Thoracic aorta (tissue), 2 donors: ENCODE measurements around the gene NTN3. TPM values are rescaled to one million over a fixed set of nuclear protein-coding genes. Genes with fewer than 3 reads are reported as not detected.

ENCODE experiments used
- ATAC-seq: fragments of 150-250 bp; one replicate; pipeline ENCODE4 v1.8.0; 2017; ENCODE audit warnings: low read depth; ENCODE audit not compliant: insufficient number of reproducible peaks, low FRiP score
- DNase-seq: peaks from one replicate; pipeline ENCODE4 v3.0.0-alpha.2; 2020; ENCODE audit warnings: low spot score
- H3K27ac ChIP-seq, 2 donors: fragments of 200-600 bp; sonication (generic); 1 replicate in 1 of 2; 2 replicates in 1 of 2; pipeline ENCODE4 v1.5.1; 2016; ENCODE audit warnings: mild to moderate bottlenecking in 2 of 2, moderate library complexity in 2 of 2
- H3K27me3 ChIP-seq: fragments of 200-600 bp; sonication (generic); replicated peaks from 2 replicates; pipeline ENCODE4 v1.6.0; 2016; ENCODE audit warnings: mild to moderate bottlenecking; ENCODE audit not compliant: insufficient read depth
- H3K36me3 ChIP-seq: fragments of 200-600 bp; sonication (generic); one replicate; pipeline ENCODE4 v1.5.1; 2016
- H3K4me1 ChIP-seq, 2 donors: fragments of 200-600 bp; sonication (generic); 1 replicate in 1 of 2; 2 replicates in 1 of 2; pipeline versions ENCODE4 v1.5.1 to v1.6.0; 2016; ENCODE audit warnings: low read depth in 2 of 2, mild to moderate bottlenecking in 1 of 2; ENCODE audit not compliant: control insufficient read depth in 1 of 2
- H3K4me3 ChIP-seq: fragments of 200-600 bp; sonication (generic); 2 replicates; pipeline ENCODE4 v1.5.1; 2016; ENCODE audit warnings: mild to moderate bottlenecking
- H3K9me3 ChIP-seq: fragments of 200-600 bp; sonication (generic); 2 replicates; pipeline ENCODE4 v1.5.1; 2016
- total RNA-seq, 2 donors: library from RNA; depleted of rRNA; stranded (reverse); fragments of >200 nt; gene quantifications; one replicate each; pipeline versions ENCODE4 v1.1.0 to v1.2.3, GENCODE V29; 2016
- TF ChIP-seq, protein P1 (sequence below): fragments of 200-600 bp; sonication (generic); IDR thresholded peaks from one replicate; pipeline ENCODE4 v1.5.1; 2019; ENCODE audit warnings: antibody characterized with exemption

The NTN3 gene
- total RNA-seq, 2 donors from 2014 or later, result 0.28 TPM; not detected in 1

DNA sequence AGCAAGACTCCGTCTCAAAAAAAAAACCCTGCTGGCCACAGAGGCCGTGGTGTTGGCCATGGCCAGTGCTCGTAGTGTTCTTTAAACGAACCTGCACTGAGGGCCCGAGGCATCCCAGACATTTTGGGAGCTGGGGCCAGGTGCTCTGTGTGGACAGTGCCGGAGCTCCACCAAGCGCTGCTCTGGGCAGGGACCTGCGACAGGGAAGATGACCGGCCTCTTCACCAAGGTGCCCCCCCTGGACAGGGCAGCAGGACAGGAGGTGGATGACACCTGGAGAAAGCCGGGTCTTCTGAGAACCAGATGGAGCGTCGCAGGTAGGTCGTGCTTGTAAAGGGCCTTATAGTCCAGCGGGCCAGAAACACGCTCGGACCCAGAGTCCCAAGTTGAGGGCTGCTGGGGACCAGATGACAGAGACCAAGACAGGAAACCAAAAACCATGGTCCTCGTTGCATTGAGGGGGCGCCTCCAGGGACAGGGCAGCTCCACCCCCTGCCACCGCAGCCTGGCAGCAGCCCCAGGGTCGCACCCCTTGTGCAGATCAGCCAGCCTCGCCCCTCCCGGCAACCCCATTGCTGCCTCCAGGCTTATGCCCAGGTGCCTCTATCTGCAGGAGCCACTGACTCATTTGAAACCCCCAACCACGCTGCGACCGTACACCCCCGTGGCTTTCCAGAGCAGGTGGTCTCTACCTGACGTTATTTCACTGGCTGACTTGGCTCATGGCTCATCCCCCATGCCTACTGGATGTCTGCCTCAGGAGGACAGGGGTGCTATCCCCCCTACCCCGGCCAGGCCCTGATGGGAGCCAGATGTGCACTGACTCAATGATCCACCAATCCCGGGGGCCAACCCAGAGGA is 4.2 kb upstream of the NTN3 start:
- TF ChIP-seq, protein P1, sequence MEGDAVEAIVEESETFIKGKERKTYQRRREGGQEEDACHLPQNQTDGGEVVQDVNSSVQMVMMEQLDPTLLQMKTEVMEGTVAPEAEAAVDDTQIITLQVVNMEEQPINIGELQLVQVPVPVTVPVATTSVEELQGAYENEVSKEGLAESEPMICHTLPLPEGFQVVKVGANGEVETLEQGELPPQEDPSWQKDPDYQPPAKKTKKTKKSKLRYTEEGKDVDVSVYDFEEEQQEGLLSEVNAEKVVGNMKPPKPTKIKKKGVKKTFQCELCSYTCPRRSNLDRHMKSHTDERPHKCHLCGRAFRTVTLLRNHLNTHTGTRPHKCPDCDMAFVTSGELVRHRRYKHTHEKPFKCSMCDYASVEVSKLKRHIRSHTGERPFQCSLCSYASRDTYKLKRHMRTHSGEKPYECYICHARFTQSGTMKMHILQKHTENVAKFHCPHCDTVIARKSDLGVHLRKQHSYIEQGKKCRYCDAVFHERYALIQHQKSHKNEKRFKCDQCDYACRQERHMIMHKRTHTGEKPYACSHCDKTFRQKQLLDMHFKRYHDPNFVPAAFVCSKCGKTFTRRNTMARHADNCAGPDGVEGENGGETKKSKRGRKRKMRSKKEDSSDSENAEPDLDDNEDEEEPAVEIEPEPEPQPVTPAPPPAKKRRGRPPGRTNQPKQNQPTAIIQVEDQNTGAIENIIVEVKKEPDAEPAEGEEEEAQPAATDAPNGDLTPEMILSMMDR, result no peak
- Histone ChIP-seq H3K36me3 (no peaks in the 10 kb centered on the region), H3K27me3 (no peaks in the 10 kb centered on the region), H3K4me1 (peaks cover 24 to 32% of the 10 kb centered on the region in 2 donors), H3K9me3 (no peaks in the 10 kb centered on the region), H3K27ac (no peak overlapping the region), H3K4me3 (peak overlapping the region; percentile 73)
- DNase-seq (no peak), ATAC-seq (no peak)

DNA sequence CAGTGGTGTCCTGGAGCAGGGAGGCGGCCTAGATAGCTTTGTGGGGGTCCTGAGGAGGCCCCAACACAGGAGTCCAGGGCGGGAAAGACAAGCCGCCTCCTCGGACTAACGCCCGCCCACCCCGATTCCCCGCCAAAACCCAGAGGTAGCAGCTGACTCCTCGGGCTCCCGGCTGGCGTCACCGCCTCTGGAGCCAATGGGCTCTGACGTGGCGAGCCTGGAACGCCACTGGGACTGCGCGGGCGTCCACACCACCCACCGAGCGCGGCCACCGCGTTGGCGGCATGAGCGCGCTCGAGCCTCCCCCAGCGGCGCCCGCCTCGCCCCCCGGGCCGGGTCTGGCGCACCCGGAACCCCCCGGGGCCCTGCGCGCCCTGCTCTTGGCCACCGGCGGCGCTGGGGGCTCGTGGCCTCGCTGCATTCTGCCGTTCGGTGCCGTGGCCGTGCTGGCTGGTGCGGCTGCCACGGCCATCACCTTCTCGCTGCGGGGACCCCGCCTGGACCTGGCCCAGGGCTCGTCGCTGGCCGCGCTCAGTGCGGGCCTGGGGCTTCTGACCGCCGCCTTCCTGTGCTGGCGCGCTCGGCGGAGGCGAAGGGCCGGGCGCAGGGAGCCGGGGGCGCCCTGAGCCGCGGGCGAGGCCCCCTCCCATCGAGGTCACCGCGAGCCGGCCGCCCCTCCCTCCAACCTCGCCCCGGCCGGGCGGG is 3.4 kb upstream of the NTN3 start:
- TF ChIP-seq, protein P1, result peak; percentile 12
- Histone ChIP-seq H3K36me3 (no peaks in the 10 kb centered on the region), H3K27ac (no peak overlapping the region), H3K4me3 (peak overlapping the region; percentile 73), H3K4me1 (peaks cover 24 to 32% of the 10 kb centered on the region in 2 donors), H3K9me3 (no peaks in the 10 kb centered on the region), H3K27me3 (no peaks in the 10 kb centered on the region)
- DNase-seq (no peak), ATAC-seq (no peak)

DNA sequence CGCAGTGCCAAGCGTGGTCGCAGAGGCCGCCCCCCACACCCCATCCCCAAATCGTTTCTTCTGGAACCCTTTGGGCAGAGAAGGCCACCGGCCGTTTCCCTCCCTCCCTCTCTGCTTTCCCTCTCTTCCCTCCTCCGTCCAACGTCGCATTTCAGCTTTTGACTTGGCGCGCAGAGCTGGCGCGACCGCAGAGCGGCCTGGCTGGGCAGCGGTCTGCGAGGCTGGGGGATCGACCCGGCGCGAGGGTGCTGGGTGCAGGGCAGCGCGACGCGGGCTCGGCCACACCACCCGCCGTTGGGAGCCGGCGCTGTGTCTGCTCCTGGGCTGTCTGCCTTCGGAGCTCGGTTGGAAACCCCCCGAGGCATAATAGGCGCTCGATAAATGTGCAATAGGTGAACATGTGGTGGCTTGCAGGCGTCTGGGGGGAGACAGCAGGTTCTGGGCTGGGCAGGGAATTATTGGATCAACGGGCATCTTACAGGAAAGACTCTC is 2.8 kb upstream of the NTN3 start:
- ATAC-seq (no peak), DNase-seq (no peak)
- peaks cover 24 to 36% of the 10 kb centered on the region in 2 donors for H3K4me1 ChIP-seq
- H3K27ac ChIP-seq, result no peak overlapping the region
- H3K27me3 ChIP-seq, result no peaks in the 10 kb centered on the region
- no peaks in the 10 kb centered on the region for H3K9me3 ChIP-seq
- peak overlapping the region; percentile 73 for H3K4me3 ChIP-seq
- no peaks in the 10 kb centered on the region for H3K36me3 ChIP-seq
- TF ChIP-seq, protein P1, result no peak

DNA sequence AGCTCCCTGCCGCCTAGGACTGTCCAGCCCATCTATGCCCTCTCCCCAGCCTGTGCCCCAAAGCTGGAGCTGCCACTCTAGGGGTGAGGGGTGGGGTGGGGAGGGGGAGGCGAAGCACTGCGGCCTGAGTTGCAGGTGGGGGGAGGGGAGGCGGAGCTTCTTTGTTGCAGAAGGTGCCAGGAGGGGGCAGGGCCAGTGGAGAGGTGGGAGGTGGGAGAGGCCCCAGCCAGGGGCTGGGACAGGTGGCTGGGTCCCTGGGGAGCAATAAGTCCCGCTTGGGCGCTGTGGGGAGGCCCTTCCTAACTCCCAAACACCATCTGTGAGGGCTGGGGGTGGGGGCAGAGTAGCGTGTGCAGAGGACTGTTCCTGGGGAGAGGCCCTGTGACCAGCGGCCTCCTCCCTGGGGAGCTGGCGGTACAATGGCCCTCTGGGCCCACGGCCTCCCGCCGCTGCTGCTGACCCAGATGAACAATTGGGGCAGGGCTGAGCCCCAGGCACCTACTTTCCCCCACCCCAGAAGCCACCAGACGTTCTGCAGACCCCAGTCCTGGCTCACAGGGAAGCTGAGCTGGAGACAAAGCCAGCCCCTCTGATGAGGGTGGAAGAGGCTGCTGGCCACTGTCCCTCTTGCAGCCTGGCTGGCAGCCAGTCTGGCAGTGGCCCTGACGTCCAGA is 2.2 kb upstream of the NTN3 start:
- no peak overlapping the region for H3K27ac ChIP-seq
- TF ChIP-seq, protein P1, result no peak
- no peak for DNase-seq
- ATAC-seq, result no peak
- no peaks in the 10 kb centered on the region for H3K9me3 ChIP-seq
- no peaks in the 10 kb centered on the region for H3K27me3 ChIP-seq
- peaks cover 27 to 41% of the 10 kb centered on the region in 2 donors for H3K4me1 ChIP-seq
- H3K4me3 ChIP-seq, result peak overlapping the region; percentile 73
- H3K36me3 ChIP-seq, result no peaks in the 10 kb centered on the region
